ENCODE measurements around the gene XPO4.

DNA sequence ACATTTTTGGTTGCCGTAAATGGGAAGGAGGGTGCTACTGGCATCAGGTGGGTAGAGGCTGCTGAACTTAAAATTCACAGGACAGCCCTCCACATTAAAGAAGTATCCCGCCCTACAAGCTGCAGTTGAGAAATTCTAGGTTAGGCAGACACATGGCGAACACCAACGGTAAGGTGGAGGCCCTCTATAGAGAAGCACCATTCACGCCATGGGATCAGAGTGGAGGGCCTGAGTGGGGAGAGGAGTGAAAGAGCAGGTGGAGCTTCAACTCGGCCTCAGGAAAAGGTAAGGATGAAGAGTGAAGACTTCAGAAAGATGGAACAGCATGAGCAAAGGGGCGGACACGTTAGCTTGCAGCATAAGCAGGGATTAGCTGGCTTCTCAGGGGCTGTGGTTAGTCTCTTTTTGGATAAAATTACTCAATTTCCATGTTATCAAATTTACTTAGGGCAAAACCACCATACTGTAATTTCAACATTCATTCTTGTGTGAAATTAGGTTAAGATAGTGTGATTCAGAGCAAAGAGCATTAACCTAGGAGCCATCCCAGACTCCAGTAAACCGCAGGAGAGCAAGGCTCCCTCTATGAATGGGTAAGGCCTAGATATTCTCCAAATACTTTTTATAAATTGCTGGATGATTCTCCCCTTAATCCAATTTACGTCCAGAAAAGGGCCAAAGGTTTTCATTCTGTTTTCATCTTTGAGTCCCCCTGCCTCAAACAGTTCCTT, 130.0 kb downstream of the XPO4 start:
- TF ChIP-seq, protein P1, sequence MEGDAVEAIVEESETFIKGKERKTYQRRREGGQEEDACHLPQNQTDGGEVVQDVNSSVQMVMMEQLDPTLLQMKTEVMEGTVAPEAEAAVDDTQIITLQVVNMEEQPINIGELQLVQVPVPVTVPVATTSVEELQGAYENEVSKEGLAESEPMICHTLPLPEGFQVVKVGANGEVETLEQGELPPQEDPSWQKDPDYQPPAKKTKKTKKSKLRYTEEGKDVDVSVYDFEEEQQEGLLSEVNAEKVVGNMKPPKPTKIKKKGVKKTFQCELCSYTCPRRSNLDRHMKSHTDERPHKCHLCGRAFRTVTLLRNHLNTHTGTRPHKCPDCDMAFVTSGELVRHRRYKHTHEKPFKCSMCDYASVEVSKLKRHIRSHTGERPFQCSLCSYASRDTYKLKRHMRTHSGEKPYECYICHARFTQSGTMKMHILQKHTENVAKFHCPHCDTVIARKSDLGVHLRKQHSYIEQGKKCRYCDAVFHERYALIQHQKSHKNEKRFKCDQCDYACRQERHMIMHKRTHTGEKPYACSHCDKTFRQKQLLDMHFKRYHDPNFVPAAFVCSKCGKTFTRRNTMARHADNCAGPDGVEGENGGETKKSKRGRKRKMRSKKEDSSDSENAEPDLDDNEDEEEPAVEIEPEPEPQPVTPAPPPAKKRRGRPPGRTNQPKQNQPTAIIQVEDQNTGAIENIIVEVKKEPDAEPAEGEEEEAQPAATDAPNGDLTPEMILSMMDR (conservative IDR thresholded peaks at IDR 0.05 in 1 of 2, IDR thresholded peaks at IDR 0.05 in 1 of 2; ENCODE audit: low read depth in 1 of 2, low read length in 2 of 2), result no peak
- TF ChIP-seq EZH2 (IDR thresholded peaks at IDR 0.05; ENCODE audit: low read length, missing control alignments), result no peak
